OCI-LY1 (cell line): ENCODE data around the gene CFP.

ENCODE experiments used
- EZH2 ChIP-seq: fragments of 200-600 bp; sonication (generic), shearing (Covaris generic); IDR thresholded peaks from 2 replicates; pipeline ENCODE4 v1.8.0; 2017; ENCODE audit warnings: borderline replicate concordance, mixed run types, mild to moderate bottlenecking, antibody characterized with exemption, low read length, moderate library complexity, mixed read lengths
- TF ChIP-seq, protein P1 (sequence below): fragments of 200-600 bp; sonication (generic), shearing (Covaris generic); IDR thresholded peaks from 2 replicates; pipeline ENCODE4 v1.5.1; 2017; ENCODE audit warnings: mild to moderate bottlenecking, antibody characterized with exemption, low read length, moderate library complexity, mixed read lengths

DNA sequence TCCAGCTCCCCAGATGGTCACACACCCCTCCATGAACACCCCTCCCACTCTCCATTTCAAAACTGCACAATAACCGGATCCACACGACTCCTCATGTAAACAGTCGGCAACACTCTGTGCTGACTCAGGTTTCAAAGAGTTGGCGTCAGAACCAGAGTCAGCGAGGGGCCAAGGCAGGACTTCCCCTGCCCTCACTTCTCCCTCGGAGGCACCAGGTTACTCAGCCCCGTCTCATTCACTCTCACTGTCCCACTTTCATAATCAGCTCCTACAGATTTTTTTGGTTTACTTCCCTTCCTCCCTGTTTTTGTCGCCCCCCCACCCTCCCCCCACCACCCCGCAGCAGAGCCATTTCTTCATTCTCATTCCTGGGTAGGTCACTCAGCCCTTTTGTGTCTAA is 50.2 kb downstream of the CFP start:
- TF ChIP-seq, protein P1, sequence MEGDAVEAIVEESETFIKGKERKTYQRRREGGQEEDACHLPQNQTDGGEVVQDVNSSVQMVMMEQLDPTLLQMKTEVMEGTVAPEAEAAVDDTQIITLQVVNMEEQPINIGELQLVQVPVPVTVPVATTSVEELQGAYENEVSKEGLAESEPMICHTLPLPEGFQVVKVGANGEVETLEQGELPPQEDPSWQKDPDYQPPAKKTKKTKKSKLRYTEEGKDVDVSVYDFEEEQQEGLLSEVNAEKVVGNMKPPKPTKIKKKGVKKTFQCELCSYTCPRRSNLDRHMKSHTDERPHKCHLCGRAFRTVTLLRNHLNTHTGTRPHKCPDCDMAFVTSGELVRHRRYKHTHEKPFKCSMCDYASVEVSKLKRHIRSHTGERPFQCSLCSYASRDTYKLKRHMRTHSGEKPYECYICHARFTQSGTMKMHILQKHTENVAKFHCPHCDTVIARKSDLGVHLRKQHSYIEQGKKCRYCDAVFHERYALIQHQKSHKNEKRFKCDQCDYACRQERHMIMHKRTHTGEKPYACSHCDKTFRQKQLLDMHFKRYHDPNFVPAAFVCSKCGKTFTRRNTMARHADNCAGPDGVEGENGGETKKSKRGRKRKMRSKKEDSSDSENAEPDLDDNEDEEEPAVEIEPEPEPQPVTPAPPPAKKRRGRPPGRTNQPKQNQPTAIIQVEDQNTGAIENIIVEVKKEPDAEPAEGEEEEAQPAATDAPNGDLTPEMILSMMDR = no peak
- TF ChIP-seq EZH2 = no peak
